Loucy (cell line): ENCODE results near the gene TRMT44.

ENCODE experiments used
- CTCF ChIP-seq: fragments of 200-600 bp; sonication (generic); conservative IDR thresholded peaks from 2 replicates; pipeline ENCODE4 v1.5.1; 2014; ENCODE audit warnings: mild to moderate bottlenecking, antibody characterized with exemption, low read length
- EZH2phosphoT487 ChIP-seq: fragments of 200-600 bp; IDR thresholded peaks from 2 replicates; pipeline ENCODE4 v1.6.1; 2018; ENCODE audit warnings: antibody characterized with exemption, mild to moderate bottlenecking, moderate library complexity, borderline replicate concordance

GRCh38 chr4:8400632-8401325 lies 39.8 kb upstream of the TRMT44 start:
- no peak for TF ChIP-seq CTCF
- no peak for TF ChIP-seq EZH2phosphoT487
